Stimulated activated CD4-positive, alpha-beta T cell treated with anti-CD3 and anti-CD28 coated beads, Interleukin-4, amount 100 ng/mL, for 4 hours (primary cell): ENCODE measurements around the gene SEL1L3.
A peak's percentile ranks its signal among the peaks of the same experiment; 100 is the strongest.
"Not testable (repeated sequence)": the region's sequence is repeated elsewhere in the genome, so short reads cannot be mapped to it uniquely, and the experiment has no call there.

Source experiments
- DNase-seq, 2 experiments: peaks; one replicate each; pipeline ENCODE4 v3.0.0-alpha.2; 2020

SEL1L3 gene

DNA sequence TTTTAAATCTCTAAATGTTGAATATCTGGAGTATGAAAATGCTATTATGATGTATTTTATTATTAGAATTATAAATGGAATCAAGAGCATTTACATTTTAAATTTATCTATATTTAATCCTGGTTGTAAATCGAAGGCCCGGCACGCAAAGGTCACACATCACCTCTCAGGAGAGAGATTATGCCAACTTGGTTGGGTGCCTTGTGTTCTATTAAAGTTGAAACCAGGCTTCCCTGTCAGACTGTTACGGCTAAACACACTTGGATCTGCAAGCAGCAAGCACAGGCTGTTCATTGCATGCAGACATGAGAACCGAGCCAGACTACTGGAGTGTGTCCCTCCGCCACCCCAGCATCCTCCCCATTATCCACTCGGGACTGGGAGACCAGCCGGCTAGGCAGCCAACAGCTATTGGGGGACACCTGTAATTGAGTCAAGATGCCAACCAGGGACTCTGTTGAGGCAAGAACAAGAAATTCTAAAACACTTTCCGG is 16.4 kb upstream of the SEL1L3 start:
- no peak for DNase-seq

DNA sequence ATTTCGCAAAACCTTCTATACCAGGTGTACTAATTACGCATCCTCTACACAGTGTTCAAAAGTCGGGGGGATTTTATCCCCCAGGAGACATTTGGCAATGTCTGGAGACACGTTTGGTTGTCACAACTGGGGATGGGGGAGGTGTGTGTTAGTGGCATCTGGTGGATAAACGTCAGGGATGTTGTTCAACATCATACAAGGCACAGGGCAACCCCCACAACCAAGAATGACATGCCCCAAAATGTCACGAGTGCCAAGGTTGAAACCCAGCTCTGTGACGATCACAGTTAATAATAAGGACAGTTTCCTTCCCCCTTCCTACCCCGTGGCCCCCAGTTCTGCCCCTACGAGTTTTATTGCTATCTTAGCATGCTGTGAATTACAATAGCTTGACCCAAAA is 15.9 kb upstream of the SEL1L3 start:
- no peak for DNase-seq

DNA sequence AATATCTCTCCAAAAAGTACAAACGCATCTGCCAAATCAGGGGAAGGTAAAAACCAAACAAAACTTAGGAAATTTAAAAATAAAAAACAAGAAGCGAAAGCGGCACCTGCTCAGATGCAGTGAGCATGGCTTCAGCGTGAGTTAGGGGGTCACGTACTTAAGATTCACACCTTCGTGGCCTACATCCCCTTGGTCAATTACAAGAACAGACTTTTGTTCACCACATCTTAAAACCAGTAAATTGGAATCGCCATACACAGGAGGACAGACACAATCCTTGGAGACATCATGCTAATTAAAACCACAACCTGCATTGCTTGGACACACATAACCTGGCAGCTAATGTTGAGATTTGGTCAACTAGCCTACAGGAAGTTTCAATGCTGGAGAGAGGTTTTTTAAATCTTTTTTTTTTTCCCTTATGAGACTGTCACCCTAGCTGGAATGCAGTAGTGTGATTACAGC is 12.5 kb upstream of the SEL1L3 start:
- DNase-seq = no peak

- DNase-seq = no peak
Measured at GRCh38 chr4:25874655-25875054, 11.9 kb upstream of the SEL1L3 start.

DNA sequence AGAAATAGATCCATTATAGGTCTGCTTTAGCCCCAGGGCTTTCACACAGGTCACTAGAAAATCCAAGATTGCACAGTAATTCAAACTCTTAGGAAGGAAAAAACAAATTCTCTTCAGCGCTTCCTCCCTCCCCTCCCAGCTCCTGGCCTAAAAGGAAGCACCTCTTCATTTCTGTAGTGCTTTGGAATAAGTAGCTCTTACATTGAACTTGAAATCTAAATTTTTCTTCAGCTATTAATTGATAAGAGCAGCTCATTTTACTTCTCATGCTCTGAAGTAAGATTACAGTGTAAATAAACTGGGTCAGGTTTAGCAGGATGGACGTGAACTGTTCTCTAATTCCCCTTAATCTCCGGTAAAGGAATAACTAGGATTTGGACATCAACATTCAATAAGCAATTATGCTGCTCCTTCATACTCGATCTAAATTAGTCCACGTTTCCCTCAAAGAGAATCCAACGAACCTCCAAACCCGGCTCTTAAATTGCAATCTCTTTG is 10.9 kb upstream of the SEL1L3 start:
- no peak for DNase-seq

DNA sequence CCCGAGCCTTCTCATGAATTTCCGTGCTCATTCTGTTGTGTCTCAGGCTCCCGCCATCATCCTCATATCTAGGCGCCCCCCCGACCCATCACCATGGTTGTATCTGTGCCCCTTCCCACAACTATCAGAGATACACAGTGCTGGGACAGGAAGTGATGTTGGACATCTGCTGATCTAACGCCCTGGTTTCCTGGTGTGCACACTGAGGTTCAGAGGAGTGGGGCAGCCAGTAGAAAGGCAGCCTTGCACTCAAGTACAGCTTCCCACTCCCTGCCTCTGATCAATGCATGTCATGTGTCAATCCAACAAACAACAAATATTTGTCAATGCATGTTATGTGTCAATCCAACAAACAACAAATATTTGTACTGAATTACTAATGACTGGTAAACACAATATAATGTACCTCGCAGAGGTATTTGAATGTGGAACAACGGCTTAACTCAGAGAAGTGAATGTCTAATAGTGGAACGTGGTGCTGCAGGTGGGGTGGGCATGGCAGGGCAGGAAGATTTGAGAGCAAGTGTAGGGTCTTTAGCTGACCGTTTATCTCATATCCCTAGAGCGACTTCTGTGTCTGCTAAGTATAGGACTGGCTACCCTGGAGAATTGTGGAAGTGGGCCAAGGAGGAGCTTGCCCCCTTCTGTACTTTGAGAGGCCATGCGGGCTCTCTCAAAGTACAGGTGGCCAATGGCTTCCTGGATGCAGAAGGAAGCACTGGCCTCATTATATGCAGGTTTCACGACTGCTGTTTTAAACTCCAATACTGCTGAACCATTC is 10.3 kb upstream of the SEL1L3 start:
- no peak for DNase-seq

DNA sequence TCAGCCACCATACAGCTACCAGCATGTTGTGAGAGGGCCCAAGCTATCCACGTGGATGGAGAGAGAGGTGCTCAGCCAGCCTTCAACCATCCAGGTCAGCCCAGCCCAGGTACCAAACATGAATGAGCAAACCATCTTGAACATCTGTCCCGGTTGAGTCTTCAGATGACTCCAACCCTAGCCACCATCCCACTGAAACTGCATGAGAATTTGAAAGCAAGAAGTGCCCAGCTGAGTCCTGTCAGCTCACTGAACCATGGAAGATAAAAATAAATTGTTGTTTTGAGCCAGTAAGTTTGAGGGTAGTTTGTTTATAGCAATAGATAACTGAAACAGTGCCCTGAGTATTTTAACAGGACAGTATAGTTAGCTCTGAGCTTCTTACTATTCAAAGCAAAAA is 7.3 kb upstream of the SEL1L3 start:
- DNase-seq = no peak

GRCh38 chr4:25867781-25868294 is 5.0 kb upstream of the SEL1L3 start:
- no peak for DNase-seq

DNA sequence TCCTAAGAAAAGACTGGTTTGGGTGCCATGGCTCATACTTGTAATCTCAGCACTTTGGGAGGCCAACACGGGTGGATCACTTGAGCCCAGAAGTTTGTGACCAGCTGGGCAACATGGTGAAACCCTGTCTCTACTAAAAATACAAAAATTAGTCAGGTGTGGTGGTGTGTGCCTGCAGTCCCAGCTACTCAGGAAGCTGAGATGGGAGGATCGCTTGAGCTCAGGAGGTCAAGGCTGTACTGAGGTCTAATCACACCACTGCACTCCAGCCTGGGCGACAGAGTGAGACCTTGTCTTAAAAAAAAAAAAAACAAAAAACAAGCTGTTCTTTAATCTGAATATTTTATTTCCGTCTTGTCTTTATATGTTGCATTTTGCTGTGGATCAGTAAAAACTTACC is 3.6 kb upstream of the SEL1L3 start:
- DNase-seq = not testable (repeated sequence)

GRCh38 chr4:25865586-25865985 is 2.8 kb upstream of the SEL1L3 start:
- no peak for DNase-seq

- no peak for DNase-seq
Measured at GRCh38 chr4:25863831-25864418, 1.1 kb upstream of the SEL1L3 start.

- DNase-seq = no peak
Measured at GRCh38 chr4:25863347-25863784, 578 bp upstream of the SEL1L3 start.

- no peak for DNase-seq
Measured at GRCh38 chr4:25861951-25862410, 807 bp downstream of the SEL1L3 start.

GRCh38 chr4:25861280-25861950 is 1.4 kb downstream of the SEL1L3 start:
- DNase-seq = no peak

- DNase-seq = no peak
Measured at GRCh38 chr4:25860586-25861279, 2.1 kb downstream of the SEL1L3 start.

DNA sequence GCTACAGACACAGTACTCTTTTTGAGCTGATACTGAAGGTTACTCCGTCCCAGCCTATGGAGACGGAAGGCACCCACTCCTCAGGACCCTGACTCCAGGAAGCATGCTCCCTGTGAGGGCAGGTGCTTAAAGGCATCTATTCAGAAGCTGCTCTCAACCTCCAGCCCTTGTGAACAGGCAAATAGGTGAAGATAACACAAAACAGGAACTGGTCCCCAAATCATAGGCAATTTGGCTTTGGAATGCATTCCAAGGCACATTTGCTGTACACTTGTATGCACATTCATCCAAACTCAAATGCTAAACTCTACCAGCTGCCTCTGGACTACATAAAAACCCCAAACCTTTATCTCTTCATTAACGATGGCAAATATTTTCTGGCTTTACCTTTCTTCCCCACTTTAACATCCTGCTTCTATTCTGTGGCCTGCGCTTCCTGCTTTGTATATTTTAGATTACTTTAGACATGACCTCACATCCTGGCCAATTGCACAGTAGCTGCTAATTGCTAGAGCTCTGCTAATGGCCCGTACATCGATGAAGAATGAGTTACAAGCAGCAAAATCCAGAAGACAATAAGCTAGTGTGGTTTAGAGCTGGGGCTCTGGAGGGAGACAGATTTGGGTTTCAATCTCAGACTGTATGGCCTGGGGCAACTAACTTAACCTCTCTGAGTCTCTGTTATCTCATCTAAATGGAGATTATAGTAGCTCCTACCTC is 3.2 kb downstream of the SEL1L3 start:
- peak in 1 of 2 experiments; percentile 6 for DNase-seq

DNA sequence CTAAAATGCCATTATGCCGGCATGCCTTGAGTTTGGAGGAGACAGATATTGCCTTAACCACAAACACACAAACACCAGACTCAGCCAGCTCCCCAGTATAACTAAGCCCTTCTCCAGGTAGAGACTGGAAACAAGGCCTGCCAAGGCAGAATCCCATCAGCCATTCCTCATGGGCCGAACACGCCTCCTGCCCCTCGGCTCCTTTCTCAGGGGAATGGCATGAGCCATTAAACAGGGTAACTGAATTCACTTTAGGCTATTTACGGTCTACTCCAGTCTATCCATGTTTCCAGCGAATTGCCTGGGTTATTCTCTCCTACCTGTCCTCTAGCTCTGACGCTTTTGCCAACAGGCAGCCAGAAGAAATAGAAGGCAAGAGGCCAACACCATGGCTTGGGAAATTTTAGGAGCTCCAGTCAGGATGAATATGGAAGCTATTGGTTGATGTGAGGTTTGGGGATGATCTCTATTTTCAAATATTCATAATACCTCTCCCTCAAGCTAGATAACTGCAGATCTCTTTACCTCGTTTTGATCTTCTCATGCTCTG is 4.9 kb downstream of the SEL1L3 start:
- DNase-seq = no peak

DNA sequence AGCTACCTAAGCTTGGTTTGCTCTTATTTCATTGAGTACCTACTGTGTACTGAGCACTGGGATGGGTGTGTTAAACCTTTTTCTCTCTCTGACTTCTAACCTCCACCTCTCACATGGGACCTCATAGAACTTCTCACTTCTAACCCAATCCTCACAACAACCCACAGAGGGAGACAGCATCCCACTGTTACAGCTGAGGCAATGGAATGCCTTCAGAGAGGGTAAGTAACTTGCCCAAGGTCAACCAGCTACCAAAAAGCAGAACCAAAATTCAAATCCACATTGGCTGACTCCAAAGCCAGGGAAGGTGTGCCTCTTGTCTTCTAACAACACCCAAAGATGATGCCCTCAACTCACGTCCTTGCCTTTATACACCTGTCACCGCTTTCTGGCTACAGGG is 5.4 kb downstream of the SEL1L3 start:
- no peak for DNase-seq

GRCh38 chr4:25856756-25857155 is 6.0 kb downstream of the SEL1L3 start:
- no peak for DNase-seq

DNA sequence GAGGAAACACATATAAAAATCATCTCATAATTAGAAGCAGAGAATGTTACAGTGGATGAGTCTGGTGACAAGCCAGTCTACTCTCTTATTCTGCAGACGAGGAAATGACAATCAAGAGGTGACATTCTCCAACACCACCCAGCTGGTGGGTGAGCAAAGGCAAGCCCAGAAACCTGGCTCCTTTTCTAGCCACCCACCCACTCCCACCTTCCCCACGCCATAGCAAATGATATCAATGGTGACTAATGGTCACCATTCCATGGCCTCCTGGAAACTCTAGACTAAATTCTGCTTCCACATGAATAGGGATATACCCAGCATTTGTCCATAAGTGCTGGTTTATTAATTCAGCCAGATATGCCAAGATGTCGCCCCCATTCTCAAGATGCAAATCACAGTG is 10.7 kb downstream of the SEL1L3 start:
- DNase-seq = no peak

GRCh38 chr4:25847329-25847728 is 15.5 kb downstream of the SEL1L3 start:
- no peak for DNase-seq
